KBM-7 (cell line): Measurements from ENCODE around the gene RAPGEF3.
A peak's percentile ranks its signal among the peaks of the same experiment; 100 is the strongest.

ENCODE experiments used
- DNase-seq: peaks from one replicate; pipeline ENCODE4 v3.0.0-alpha.2; 2015
- in situ Hi-C: fragments of 300-500 bp; cut with MboI; formaldehyde crosslinking; loops from 2 replicates; pipeline ENCODE4 v1.14.3; 2020; ENCODE audit warnings: low sequenced_read_pairs, low pct_unique_long_range_greater_than_20kb, mixed read lengths

The RAPGEF3 gene

DNA sequence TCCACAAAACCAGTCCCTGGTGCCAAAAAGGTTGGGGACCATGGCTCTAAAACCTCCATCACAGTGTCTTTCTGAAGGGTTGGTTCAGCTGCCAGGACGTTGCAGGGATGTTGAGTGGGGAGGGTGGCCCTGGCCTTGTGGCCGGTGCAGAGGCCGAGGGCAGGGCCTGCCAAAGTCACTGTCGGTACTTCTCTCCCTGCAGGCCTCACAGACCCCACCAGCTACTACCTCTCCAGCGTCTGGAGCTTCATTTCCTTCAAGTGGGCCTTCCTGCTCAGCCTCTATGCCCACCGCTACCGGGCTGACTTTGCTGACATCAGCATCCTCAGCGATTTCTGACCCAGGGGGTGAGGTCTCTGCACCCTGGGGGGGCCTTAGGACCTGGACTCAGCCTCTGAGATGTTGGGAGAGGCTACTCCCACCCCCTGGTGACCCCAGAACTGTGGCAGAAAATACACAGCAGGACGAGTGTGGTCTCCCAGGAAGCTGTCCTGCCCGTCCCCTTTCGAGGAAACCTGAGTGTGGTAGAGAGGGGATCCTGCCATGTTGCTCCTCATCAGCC lies 21.3 kb upstream of the RAPGEF3 start:
- no peak for DNase-seq
- in situ Hi-C loops = loop anchor here (5.0 to 10.0 kb wide), 2 partner anchors 38 to 55 kb away; no protein-coding TSS in a partner anchor

DNA sequence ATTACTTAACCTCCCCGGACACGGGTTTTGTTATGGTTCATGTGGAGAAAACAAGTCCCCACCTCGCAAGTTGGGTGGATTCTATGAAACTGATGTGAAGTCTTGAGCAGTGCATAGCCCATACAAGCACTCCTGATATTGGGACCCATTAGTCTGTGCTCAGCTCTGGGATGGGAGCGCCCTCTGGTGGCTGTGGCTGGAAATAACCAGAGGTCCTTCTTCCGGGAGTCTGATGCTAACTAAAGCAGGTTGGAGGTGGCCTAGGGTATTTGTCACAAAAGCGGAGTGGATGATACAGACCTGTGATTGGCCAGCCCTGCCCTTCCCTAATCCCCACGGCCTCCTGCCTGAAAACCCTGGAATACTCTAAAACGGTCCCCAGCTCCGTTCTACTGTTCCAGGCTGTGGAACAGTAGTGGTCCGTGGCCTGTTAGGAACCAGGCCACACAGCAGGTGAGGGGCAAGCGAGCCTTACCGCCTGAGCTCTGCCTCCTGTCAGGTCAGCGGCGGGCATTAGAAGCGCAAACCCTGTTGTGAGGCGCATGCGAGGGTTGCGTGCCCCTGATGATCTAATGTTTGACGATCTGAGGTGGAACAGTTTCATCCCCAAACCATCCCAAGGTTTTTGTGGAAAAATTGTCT lies 20.7 kb upstream of the RAPGEF3 start:
- DNase-seq = peak; percentile 90
- in situ Hi-C loops = loop anchor here (5.0 kb wide), 1 partner anchor 37 kb away; no protein-coding TSS in a partner anchor

DNA sequence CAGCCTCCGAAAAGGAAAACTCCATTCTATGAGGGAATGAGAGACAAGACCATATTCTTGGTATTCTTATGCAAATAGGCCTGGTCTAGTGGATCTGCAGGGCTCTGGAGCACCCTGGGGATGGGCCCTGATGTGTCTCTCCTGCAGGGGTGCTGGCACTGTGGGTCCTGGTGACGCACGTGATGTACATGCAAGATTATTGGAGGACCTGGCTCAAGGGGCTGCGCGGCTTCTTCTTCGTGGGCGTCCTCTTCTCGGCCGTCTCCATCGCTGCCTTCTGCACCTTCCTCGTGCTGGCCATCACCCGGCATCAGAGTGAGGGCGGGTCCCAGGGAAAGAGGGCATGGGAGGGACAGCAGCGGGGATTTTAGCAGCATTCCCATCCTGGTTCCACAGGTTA lies 20.2 kb upstream of the RAPGEF3 start:
- no peak for DNase-seq

DNA sequence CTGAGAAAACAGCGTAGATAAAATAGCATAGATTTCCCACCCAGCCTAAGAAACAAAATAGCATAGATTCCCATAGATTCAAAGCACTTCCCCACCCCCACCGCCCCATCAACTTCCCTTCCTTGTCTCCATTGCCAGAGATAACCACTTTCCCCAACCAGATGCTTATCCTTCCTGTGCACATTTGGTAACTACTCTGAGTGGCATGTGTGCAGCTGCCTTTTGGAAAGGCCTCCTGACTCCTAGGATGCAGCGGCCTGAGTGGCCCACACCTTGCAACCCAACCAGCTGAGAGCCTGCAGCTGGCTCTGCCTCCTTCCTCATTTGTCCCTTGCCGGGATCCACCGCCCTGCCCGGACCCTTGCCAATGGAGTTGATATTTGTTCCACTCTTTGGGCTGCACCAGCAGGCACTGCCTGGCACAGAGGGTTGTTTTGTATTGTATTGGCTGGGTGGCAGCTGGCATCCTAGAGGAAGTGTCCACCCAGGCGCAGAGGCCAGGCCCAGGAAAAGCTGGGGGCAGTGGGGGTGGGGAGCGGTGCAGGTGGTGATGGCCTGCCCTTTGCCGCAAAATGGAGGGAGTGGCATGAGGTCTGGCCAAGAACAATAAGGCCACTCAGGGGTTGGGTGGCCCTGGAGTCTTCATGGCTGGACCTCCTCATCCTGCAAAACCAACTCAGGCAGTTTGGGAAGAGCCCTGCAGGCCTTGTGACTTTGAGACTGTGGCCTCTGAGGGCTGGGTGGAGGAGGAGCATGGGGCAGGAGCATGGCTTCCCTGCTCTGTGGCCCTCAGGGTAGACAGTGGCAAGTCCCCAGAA lies 19.3 kb upstream of the RAPGEF3 start:
- DNase-seq = peak; percentile 90
- in situ Hi-C loops = loop anchor here (5.0 kb wide), 1 partner anchor 36 kb away; no protein-coding TSS in a partner anchor

More for the DNA sequence above, 20.2 kb upstream of the RAPGEF3 start:
- in situ Hi-C loops = loop anchor here (5.0 kb wide), 1 partner anchor 37 kb away; no protein-coding TSS in a partner anchor

DNA sequence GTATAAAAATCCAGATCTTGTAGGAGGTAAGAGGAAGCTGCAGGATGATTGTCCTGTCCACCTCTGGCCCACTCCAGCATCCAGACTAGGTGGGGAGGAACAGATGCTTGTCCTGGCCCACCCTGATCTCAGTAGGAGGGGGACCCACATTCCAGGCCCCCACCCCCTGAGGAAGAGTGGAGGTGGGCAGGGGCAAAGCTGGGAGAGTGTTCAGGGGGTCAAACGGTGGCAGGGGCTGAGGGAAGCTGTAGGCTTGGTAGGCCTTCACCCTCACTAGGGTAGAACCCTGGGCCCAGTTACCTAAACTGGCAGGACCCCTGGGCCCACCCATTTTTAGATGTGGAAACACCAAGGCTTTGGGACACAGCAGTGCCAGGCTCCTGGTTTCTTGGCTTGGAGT lies 18.5 kb upstream of the RAPGEF3 start:
- no peak for DNase-seq
- in situ Hi-C loops = loop anchor here (5.0 kb wide), 1 partner anchor 35 kb away; no protein-coding TSS in a partner anchor

DNA sequence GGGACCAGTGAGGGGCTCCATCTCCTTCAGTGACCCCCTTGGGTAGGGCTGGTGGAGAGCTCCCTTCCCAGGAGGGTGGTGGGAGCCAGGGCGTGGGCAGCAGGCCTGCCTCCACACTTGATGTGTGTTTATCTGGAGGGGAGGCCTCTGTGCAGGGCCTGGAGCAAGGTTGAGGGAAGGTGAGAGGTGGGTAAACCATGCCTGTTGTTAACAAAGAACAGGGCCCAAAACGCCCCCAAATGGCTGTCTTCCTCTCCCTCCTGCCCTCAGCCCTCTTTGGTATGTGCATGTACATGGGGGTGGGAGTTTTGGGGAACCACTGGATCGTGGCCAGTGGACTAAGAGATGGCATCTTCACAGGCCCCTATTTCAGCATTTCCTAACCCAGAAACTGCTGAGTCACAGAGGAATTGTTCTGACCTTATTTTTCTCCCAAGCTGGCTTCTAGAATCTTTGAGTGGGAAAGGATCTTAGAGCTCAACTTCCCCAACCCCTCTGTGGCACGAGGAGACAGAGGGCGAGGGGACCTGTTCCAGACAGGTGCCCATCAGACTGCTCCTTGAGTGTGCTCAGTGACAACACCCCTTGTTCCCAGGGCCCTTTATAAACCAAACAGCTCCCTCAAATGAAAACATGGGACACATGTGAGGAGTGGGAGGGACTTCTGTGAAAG lies 17.9 kb upstream of the RAPGEF3 start:
- no peak for DNase-seq
- in situ Hi-C loops = loop anchor here (5.0 kb wide), 1 partner anchor 34 kb away; no protein-coding TSS in a partner anchor

DNA sequence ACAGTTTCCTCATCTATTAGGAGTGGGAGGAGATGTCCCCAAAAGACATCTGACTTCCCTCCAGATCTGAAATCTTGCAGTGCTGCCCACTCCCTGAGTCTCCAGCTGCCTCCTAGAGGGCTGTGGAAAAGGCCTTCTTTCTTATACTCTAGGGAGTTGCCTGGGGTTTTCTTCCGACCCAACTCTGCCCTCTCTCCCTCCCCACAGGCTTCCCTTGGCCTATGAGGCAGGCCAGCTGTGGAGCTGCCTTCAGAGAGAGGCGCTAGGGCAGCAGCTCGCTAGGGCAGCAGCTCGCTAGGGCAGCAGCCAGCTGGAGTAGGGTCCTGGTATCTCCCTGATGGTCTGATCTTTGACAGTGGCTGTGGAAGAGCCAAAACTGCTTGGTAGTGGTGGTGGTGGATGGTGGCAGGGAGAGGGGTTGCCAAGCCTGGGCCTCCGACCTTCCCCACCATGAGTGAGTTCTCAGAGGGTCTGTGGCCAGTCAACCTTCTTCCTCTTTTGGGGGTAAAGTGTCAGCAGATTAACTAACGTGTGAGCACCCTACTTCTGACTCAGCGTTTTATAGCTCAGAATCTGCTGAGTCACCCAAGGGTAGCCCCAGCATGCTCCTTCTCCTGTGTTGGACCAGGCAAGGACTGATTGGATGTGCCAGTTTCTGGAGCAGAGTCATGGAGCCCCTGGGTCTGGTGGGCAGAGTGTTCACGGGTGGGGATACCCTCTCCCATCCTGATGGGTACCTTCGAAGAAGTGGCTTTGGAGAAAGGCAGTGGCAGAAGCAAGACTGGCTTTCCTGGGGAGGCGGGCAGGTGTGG lies 16.6 kb upstream of the RAPGEF3 start:
- peak; percentile 86 for DNase-seq
- in situ Hi-C loops = loop anchor here (5.0 kb wide), 1 partner anchor 33 kb away; no protein-coding TSS in a partner anchor

DNA sequence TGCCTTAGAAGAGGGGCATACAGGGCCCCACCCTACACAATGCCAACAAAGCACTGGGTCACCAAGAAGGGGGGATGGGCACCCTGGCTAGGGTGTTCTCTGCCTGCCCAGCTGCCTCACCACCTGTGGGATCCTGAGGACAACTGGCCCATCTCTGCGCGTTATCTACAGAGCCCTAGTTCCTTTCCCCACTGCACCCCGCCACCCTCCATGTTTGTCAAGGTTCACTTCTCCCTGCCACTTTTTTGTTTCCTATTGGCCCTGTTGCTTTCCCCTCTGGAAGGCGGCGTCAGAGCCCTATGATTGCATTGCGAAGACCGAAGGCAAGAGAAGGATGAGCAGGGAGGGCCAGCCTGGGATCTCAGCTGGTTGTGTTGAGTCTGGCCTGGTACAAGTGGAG lies 16.0 kb upstream of the RAPGEF3 start:
- DNase-seq = no peak
- in situ Hi-C loops = loop anchor here (5.0 kb wide), 1 partner anchor 32 kb away; no protein-coding TSS in a partner anchor

DNA sequence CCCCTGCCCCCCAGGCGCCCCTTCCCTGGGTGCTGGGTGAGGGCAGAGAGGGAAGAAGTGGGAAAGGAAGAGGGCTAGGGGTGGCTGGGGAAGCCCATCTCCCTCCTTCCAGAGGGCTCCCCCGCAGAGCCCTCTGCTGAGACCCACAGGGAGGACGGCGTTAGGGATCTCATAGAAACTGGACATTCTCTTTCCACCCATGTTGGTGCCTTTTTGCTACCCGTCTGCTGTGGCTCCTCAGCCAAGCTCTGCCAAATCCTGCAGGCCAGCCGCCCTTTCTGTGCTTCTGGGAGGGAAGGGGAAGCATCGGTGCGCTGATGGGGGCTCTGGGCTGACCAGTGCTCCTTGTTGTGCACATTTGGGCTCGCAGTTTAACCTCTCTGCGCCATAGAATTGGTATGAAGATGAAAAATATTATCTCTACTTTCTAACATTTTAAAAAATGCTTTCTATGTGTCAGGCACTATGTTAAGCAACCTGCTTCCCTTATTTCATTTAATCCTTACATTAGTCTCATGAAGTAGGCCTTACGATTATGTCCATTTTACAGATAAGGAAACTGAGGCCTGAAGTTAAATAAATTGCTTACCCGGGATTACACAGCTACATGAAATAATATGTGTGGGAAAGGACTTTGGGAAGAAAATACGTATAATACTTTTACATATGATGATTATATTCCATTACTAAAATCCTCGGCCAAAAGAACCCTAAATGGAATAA lies 15.3 kb upstream of the RAPGEF3 start:
- in situ Hi-C loops = no loop called here
- no peak for DNase-seq

DNA sequence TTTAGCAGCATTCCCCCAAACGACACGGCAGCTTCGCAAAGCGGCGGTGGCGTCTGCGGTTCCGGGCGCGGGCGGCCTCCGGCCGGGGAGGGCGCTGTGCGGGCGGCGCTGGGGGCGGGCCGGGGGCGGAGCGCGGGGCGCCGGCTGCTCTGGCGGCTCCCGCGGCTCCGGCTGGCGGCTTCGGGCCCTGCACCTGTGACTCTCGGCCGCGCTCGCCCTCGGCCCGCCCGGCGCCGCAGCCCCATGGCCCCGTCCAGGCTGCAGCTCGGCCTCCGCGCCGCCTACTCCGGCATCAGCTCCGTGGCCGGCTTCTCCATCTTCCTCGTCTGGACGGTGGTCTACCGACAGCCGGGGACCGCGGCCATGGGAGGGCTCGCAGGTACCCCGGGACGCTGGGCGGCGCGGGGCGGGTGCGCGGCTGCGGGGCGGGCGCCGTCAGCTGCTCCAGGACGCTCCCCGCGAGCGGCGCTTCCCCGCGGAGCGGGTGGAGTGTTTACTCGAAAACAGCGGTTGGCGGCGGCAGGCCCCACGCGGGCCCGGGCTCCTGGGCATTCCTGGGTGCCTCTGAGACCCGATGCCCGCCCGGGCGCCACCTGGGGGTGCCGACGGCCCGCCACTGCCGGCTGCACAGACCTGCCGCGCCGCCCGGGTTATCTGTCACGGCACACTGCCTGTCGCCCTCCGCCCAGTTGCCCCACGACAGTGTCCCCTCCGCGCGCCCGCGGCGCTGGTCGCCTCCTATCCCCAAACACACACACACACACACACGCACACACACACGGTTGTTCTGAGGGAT lies 14.6 kb upstream of the RAPGEF3 start, which contains the start of gene SLC48A1:
Gene SLC48A1, plus strand, starts transcription at position 177 of the 796 bp plus-strand sequence. Its CDS starts 67 bp downstream, at position 244.
- in situ Hi-C loops = no loop called here
- no peak for DNase-seq

DNA sequence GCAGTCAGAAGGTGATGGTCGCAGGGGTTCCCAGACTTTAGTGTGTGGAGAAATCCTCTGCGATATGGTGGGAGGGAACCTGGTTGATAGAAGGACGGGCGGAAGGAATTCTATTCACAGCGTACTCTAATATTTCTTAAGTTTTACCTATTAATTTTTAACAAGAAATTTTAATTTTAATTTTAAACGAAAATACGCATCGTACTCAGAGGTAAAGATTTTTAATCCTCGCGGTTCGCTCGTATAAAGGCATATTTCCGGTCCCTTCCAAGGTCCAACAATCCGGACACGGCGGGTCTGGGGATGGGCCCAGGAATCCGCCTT lies 14.0 kb upstream of the RAPGEF3 start:
- in situ Hi-C loops = no loop called here
- DNase-seq = no peak

DNA sequence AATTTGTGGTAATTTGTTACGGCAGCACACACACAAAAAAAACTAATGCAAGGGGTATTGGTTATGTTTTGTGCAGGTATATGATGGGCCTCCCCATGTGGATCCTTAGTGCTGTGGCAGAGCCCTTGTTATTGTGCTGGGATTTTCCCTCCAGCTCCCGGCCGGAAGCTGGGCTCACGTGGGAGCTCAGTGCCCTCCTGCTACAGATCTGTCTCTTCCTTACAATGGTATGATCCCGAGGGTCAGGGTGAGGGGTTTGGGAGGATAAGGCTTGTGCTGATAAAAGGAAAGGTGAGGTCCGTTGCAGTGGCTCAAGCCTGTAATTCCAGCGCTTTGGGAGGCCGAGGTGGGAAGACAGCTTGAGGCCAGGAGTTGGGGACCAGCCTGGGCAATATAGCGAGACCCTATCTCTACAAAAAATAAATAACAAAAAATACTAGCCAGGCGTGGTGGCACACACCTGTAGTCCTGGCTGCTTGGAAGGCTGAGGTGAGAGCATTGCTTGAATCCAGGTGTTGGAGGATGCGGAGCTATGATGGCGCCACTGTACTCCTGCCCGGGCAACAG lies 13.5 kb upstream of the RAPGEF3 start:
- in situ Hi-C loops = no loop called here
- no peak for DNase-seq

DNA sequence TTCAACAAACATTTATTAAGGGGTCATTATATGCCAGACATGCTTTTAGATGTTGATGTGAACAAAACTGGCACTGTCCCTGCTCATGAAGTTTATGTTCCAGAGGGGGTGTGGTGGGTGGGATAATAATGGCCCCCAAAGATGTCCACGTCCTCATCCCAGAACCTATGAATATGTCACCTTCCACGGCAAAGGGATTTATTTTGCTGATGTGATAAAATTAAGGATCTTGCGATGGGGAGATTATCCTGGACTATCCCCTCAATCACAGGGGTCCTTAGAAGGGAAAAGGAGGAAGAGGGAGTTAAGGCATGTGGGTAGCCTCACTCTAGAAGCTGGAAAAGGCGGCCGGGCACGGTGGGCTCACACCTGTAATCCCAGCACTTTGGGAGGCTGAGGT lies 12.6 kb upstream of the RAPGEF3 start:
- no peak for DNase-seq
- in situ Hi-C loops = no loop called here

DNA sequence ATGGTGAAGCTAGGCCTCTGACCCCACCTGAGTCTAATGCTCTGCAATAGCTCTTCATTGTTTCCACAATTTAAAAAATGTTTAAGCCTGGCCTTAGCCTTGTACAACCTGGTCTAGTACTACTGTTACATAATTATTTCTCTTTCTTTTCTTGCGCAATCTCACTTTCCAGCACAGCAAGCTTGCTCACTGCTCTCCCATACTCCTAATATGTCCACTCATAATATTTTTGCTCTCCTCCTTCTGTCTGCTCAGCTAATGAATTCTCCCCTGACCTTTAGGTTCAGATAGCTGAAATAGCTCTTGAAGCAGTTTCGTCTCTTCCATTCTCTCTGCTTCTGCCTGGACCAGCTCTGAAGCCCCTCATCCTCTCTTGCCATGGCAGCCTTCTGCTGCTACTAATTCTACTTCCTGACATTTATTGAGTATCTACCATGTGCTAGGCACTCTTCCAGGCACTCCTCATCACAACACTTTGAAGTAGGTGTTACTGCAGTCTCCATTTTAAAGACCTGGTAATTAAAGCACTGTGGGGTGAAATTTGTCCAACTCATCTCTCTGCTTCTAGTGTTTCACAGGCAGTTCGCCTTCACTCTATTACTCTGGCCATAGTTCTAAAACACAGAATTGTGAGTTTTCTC lies 11.5 kb upstream of the RAPGEF3 start:
- no peak for DNase-seq
- in situ Hi-C loops = no loop called here

DNA sequence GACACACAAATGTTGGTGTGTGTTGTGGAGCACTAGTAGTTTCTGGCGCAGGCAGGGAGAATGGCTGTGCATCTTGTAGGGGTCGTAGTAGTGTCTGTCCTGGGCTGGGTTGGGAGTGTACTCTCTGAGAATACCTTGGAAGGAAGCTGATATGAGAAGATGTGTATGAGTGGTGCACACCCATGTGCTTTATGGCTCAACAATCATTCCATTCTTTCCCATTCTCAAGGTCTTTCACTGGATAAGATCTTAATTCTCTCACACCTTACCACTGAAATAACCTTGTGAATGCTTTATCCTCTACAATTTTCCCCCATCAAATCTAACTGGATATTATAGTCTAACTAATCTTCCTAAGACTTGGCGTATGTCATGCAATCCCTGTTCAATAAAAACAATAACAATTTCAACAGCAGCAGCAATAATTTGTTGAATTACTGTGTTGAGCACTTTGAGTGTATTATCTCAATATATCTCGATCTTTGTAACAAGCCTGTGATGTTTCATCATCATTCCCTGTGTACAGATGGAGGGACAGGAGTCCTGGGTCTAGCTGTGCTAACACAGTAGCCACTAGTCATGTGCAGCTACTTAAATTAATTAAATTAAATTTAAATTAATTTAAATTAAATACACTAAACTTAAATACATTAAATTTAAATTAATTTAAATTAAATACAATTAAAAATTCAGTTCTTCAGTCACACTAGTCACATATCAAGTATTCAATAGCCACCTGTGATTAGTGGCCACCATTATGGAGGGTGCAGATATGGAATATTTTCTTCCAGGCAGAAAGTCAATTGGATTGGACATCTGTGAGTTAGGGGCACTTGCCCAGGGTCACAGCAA lies 10.8 kb upstream of the RAPGEF3 start:
- no peak for DNase-seq
- in situ Hi-C loops = no loop called here
